Suppressor macrophage treated with lipopolysaccharide for 4 hours (primary cell): ENCODE data around the gene LRRIQ3.

ENCODE experiments used
- DNase-seq: peaks from one replicate; pipeline ENCODE4 v3.0.0-alpha.2; 2020

The LRRIQ3 gene

GRCh38 chr1:74091371-74091770 lies 106.6 kb downstream of the LRRIQ3 start:
- DNase-seq: no peak

- no peak for DNase-seq
These were observed 114.8 kb downstream of the LRRIQ3 start for GRCh38 chr1:74083128-74083527.

- DNase-seq: no peak
These were observed 132.9 kb downstream of the LRRIQ3 start for GRCh38 chr1:74065081-74065480.

- no peak for DNase-seq
These were observed 140.3 kb downstream of the LRRIQ3 start for GRCh38 chr1:74057719-74058118.

- DNase-seq: no peak
These were observed 144.6 kb downstream of the LRRIQ3 start for GRCh38 chr1:74053407-74053806.

GRCh38 chr1:74050386-74050785 lies 147.6 kb downstream of the LRRIQ3 start:
- no peak for DNase-seq

GRCh38 chr1:74038042-74038441 lies 159.9 kb downstream of the LRRIQ3 start:
- DNase-seq: no peak

- DNase-seq: no peak
These were observed 185.4 kb downstream of the LRRIQ3 start for GRCh38 chr1:74012583-74012982.

GRCh38 chr1:74011736-74012135 lies 186.2 kb downstream of the LRRIQ3 start:
- no peak for DNase-seq

- no peak for DNase-seq
These were observed 187.8 kb downstream of the LRRIQ3 start for GRCh38 chr1:74010206-74010605.

- DNase-seq: no peak
These were observed 192.4 kb downstream of the LRRIQ3 start for GRCh38 chr1:74005533-74005932.

GRCh38 chr1:74003806-74004205 lies 194.2 kb downstream of the LRRIQ3 start:
- no peak for DNase-seq

- DNase-seq: peak; percentile 18
These were observed 199.5 kb downstream of the LRRIQ3 start for GRCh38 chr1:73998348-73998959.

GRCh38 chr1:73980324-73981040 lies 217.5 kb downstream of the LRRIQ3 start:
- DNase-seq: no peak

- DNase-seq: no peak
These were observed 218.3 kb downstream of the LRRIQ3 start for GRCh38 chr1:73979684-73980083.

- DNase-seq: no peak
These were observed 219.0 kb downstream of the LRRIQ3 start for GRCh38 chr1:73978964-73979363.
